ENCODE measurements around the gene PSMD2.

DNA sequence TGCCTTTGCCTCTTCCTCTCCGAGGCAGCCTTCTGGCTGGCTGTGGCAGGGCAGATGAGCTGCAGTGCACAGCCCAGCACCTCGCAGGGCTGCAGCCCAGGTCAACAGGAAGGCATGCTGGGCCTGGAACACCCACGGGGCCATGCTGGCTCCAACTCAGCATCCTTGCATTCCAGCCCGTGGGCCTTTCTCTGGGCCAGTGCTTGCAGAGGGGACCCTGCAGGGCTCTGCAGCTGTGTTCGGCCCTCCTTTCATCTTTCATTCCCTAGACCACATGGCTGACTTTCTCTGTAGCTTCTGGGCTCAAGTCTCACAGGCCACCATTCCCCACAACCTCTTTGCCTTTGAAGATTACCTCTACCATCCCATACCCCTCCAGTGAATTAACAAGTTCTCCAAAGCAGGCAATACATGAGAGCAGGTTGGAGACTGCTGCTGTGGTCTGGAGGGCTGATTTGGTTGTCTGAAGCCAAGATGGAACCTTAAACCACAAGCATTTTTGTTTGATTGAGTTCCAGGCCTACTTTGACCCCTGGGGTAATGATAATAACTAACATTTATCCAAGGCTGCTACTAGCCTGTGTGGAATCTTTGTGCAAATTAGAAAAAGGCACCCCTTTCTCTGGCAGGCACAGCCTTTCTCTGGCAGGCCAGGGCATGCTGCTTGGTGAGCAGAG is 44.3 kb downstream of the PSMD2 start:
- TF ChIP-seq EP300 (IDR thresholded peaks at IDR 0.05) (no peak), POLR2AphosphoS5 (IDR thresholded peaks at IDR 0.05) (no peak)

Data from stomach (tissue), 4 donors.